HG03039 (cell line): ENCODE results near the gene ZNF609.
"Not testable (repeated sequence)": the region's sequence is repeated elsewhere in the genome, so short reads cannot be mapped to it uniquely, and the experiment has no call there.

Experiments used
- ATAC-seq: cut with Tn5 transposase; IDR thresholded peaks from one replicate; pipeline ENCODE4 v1.9.1; 2021; ENCODE audit warnings: mild to moderate bottlenecking, moderate library complexity; ENCODE audit not compliant: unreplicated experiment

ZNF609 gene

DNA sequence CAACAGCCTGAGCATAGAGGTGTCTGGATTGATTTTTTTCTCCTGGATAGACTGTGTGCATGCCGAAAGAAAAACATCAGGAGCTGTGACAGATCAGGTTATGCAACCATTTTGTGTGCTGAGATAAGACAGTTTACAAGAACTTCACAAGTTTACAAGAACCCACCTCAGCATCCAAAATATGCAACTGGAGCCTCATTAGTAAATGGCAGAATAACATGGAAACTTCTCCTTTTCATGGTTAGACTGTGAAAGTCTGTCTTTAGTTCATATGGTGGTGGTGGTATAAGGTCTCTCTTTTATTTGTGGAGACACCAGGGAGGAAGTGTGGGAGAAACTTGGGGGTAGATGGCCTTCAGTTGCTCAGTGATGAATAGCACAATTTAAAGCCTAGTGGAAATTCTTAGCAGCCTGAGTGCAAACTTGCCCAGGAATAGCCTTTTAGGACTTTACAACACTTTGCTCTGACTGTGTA lies 3.7 kb upstream of the ZNF609 start:
- ATAC-seq, result no peak

DNA sequence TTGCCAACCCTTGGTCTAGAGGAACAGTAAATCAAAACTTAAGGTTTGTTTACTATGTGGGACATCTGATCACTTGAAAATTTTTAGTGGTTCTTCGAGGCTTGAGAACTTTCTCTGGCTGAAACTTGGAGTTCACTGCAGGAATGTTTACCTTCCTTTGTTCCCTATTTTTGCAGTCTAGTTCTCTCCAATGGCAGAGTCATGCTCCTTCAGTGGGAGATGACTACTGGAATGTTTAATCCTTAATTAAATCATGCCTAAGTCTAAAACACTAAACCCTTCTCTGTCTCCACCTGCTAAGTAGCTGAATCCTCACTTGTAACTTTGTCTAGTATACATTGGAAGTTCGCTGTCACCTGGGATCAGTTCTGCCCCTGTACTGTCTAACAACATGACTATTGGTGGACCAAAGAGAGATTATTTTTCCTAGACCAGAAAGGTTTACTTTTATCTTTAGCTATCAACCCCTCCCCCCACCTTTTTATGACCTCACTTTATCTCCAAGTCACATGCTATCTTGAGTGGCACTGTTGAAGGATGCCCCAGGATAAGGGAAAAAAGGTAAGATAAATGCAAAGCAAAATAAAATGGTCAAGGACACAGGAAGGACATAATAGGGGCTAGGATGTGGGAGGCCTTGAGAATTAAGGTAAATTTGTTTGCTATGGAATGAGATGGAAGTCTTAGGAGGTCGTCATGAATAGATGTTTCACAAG lies 1.2 kb upstream of the ZNF609 start:
- no peak for ATAC-seq

DNA sequence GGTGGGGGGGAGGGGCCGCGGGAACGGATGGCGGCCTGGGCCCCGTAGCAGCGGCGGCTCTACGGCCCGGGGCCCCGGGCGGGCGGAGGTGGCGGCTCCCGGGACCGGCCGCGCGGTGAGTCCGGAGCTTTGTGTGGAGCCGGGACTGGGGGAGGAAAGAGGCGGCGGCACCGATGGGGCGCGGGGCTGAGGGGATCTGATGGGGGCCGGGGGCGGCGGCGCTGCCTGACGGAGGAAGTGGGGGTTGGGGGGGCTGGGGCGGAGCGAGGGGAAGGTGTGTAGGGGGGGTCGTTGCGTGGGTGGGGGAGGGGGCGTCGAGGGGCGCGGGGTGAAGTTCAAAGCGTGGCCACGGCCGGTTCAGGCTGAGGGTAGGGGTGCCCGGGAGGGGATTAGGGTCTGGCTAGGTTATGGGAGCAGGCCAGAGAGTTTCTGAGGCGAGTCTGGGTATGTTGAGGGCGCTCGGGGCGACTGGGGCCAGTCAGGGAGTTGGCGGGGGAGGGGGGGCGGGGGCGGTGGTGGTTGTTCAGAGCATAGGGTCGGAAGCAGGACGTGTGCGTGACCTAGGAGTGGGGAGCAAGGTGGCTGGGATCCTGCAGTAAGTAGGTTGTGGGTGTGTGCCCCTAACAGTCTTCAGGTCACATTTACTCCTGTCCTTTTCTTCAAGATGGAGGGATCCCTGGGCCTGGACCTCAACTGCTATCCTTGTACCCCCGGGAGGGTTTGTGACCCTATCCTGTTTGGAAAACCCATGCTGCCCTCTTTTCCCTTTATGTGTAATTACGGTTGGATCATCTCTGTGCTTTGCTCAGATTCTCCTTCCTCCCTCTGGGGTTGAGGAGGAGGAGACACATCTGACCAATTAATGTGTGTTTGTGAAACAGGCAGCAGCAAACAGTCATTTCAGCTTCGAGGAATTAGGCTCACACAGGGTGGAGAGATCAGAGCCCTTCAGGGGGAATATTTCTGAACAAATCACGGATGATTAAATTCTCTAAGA lies 644 bp downstream of the ZNF609 start:
- peak; percentile 27 for ATAC-seq

DNA sequence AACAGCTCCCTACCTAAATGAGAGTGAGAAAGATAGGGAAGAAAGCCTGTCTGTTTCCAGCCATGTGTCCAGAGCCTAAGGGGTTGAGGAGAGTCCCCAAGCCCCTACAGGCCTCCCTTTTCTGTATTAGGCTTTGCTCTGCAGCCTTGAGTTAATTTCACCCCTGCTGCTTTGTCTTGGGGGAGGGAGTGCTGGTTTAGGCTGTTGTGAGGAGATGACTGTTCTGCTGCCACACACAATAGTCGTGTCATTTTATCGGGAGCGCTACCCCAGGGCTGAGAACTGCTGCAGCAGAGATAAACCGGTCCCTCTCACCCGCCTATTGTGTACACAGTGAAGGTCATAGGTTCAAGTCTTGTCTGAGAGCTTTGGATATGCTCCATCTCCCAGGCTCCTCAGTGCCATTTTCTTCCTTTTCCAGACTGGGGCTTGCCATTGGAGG lies 1.4 kb downstream of the ZNF609 start:
- no peak for ATAC-seq

- ATAC-seq, result no peak
These were observed 2.1 kb downstream of the ZNF609 start for GRCh38 chr15:64462492-64462891.

- no peak for ATAC-seq
These were observed 4.1 kb downstream of the ZNF609 start for GRCh38 chr15:64464276-64465005.

GRCh38 chr15:64466408-64467141 lies 6.2 kb downstream of the ZNF609 start:
- ATAC-seq, result no peak

DNA sequence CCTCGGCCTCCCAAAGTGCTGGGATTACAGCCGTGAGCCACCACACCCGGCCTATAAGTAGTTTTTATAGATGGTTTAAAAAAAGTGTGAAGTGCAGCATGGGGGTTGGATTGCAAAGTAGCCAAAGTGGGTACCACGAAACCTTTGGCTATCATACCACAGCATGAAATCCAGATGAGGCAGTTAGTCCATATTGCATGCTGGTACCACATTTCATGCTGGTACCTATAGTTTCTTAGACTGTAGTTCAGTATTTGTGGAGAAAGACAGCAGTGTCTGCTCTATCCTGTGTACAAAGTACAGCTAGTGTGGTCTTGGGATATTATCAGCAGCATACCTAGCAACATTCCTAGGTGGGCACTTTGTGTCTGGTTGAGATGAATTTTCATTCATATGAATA lies 11.8 kb downstream of the ZNF609 start:
- no peak for ATAC-seq

GRCh38 chr15:64474846-64475245 lies 14.5 kb downstream of the ZNF609 start:
- ATAC-seq, result no peak

- no peak for ATAC-seq
These were observed 16.2 kb downstream of the ZNF609 start for GRCh38 chr15:64476550-64476949.

DNA sequence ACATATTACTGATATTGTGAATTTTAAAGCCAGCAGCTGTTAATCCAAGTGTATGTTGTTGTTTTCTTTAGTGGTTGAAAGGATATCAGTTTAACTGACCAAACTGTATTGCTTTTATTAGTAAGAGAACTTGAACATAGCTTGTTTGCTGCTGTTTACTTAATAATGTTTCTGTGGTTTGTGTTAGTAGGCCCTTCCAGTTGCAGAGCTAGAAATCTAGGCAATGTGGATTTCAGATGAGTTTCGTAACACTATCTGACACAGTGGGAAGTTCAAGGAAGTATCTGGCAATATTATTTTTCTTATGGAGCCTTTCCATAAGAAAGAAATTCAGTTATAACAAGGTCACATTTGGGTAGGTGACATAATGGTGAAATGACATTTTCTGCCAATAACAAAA lies 18.5 kb downstream of the ZNF609 start:
- no peak for ATAC-seq

DNA sequence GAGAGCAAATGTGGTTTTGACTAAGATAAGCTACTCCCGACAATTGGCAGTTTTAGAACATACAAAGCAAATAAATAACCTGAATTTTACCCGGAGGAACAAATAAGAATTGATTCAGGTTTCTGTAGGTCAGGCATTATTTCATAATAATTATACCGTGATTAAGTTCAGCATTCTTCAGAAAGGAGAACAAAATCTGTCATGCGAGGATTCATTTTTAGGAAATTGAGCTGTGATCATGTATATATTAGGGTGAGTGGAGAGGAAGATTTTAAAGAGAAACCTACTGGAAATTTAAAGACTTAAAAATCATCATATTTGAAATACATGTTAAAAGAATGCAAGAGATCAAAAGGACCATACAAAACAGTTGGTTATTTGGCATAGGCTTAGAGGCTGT lies 20.5 kb downstream of the ZNF609 start:
- ATAC-seq, result no peak

DNA sequence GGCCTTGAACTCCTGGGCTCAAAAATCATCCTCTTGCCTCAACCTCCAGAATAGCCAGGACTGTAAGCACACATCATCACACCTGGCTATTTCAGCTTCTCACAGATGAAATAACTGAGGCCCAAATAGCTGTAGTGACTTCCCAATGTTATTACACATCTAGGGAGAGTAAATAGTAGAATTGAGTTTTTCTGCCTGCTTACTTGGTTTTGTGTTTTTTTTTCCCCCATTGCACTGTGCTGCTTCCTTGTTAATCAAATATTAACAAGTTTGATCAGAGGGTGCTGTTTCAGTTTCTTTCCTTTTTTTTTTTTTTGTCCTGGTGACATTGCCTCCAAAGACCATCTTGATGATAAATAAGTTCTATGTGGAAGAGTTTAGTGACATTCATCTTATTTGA lies 23.4 kb downstream of the ZNF609 start:
- no peak for ATAC-seq

- no peak for ATAC-seq
These were observed 25.4 kb downstream of the ZNF609 start for GRCh38 chr15:64485796-64486195.

- no peak for ATAC-seq
These were observed 30.4 kb downstream of the ZNF609 start for GRCh38 chr15:64490598-64491259.

- no peak for ATAC-seq
These were observed 33.3 kb downstream of the ZNF609 start for GRCh38 chr15:64493641-64494040.

DNA sequence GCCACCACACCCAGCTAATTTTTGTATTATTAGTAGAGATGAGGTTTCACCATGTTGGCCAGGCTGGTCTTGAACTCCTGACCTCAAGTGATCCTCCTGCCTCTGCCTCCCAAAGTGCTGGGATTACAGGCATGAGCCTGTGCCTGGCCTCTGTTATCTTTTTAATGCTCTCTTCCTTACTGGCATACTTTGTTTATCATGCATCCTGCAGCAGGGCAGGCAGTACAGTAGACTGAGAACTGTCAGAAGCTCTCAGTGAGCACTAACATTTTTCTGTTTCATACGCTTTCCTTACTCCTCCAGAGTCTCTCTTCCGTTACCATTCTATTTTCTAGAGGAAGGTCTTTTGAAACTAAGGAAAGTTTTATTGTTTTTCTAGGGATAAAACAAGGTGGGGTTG lies 35.6 kb downstream of the ZNF609 start:
- not testable (repeated sequence) for ATAC-seq

- no peak for ATAC-seq
These were observed 40.5 kb downstream of the ZNF609 start for GRCh38 chr15:64500695-64501395.

DNA sequence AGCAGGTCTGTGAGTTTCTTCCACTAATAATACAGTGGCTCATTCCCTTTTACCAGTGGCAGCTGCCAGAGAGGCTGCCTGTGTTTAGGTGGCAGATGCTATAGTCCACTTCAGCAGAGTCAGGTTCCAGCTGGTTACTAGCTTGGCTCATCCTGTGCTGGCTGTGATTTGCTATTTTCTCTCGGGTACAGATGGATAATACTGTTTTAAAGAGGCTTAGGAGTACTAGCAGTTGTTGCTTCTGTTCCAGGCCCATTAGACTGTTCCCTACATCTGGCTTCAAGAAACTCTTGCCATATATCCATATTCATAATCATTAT lies 41.0 kb downstream of the ZNF609 start:
- ATAC-seq, result no peak
